ENCODE measurements around the gene SPTLC3.

Gene SPTLC3

GRCh38 chr20:13092111-13092510 lies 83.3 kb downstream of the SPTLC3 start:
- no peak for FAIRE-seq
- DNase-seq (ENCODE audit: low spot score): no peak

- FAIRE-seq (no peak), DNase-seq (ENCODE audit: low spot score) (no peak)
These were observed 86.2 kb downstream of the SPTLC3 start for GRCh38 chr20:13094976-13095375.

DNA sequence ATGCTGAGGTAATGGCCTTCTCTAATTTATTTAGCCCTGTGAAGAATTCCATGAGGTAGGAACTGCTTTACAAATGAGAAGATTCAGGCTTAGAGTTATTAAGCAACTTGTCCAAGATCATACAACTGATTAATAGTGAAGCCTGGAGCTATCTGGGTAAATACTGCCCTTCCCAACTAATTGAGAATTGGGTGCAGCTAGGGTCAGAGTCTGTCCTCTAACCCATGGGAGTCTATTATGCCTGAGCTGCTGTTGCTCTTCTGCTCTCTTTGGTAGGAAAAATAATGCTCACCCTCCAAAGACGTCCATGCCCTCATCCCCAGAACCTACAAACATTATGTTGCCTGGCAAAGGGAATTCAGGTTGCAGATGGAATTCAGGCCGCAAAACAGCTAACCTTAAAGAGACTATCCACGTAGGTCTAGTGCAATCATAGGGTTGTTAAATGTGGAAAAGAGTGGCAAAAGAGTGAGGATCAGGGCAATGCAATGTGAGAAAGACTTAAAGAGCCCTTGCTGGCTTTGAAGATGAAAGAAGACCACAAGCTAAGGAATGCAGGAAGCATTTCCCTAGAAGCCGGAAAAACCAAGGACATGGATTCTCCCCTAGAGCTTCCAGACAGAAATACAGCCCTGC lies 90.1 kb downstream of the SPTLC3 start:
- DNase-seq (ENCODE audit: low spot score): no peak
- FAIRE-seq: no peak

- FAIRE-seq (no peak), DNase-seq (ENCODE audit: low spot score) (no peak)
These were observed 90.9 kb downstream of the SPTLC3 start for GRCh38 chr20:13099676-13100075.

- FAIRE-seq (no peak), DNase-seq (ENCODE audit: low spot score) (no peak)
These were observed 92.5 kb downstream of the SPTLC3 start for GRCh38 chr20:13101276-13101675.

DNA sequence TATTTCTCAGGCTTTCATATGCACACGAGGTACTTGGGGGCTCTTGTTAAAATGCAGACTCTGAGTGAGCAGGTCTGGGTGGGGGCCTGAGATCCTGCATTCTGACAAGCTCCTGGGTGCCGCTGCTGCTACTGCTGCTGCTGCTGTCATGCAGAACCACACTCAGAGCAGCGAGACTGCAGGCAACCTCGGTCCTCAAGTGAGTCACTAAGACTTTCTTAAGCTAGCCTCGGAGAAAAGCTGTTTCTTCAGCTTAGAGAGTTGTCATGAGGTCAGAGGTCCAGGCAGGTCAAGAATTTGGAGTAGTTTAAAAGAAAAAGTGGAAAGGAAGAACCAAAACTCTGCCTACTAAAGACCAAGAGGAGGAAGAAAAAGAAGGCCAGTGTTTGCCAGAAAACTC lies 92.9 kb downstream of the SPTLC3 start:
- no peak for DNase-seq (ENCODE audit: low spot score)
- FAIRE-seq: no peak

DNA sequence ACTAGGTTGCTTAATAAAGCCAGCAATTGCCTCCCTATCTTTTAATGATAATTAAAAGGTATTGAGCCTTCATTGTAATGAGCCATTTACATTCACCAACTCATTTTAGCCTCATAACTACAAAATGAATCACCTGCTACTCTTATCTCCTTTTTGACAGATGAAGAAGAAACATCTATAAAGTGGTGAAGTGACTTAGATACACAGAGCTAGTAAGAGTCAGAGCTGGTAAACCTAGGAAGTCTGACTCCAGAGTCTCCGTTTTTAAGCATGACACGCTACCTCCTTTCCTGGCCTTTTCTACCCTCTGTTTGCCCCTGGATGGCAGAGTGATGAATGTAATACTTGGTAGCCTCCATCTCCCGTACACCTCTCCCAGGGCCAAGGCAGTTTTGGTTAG lies 93.5 kb downstream of the SPTLC3 start:
- FAIRE-seq (no peak), DNase-seq (ENCODE audit: low spot score) (no peak)

- FAIRE-seq (no peak), DNase-seq (ENCODE audit: low spot score) (no peak)
These were observed 93.9 kb downstream of the SPTLC3 start for GRCh38 chr20:13102694-13103093.

DNA sequence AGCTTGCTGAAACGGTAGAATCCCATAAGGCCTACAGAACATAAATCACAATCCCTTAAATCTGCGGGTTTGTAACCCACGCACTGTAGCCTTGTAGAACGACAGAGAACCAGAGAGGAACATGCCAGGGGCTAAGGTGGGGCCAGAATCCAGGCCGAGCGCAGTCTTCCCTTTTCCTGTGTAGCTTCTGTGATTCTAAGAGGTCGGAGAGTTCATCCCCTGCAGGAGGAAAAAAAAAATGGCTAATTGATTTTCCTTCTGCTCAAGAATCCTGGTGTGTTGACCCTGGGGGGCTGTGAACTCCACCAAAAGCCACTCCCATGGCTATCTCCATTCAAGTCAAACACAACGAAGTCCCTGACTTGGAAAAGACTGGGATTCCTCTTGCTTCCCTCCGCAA lies 96.3 kb downstream of the SPTLC3 start:
- DNase-seq (ENCODE audit: low spot score) (no peak), FAIRE-seq (no peak)

DNA sequence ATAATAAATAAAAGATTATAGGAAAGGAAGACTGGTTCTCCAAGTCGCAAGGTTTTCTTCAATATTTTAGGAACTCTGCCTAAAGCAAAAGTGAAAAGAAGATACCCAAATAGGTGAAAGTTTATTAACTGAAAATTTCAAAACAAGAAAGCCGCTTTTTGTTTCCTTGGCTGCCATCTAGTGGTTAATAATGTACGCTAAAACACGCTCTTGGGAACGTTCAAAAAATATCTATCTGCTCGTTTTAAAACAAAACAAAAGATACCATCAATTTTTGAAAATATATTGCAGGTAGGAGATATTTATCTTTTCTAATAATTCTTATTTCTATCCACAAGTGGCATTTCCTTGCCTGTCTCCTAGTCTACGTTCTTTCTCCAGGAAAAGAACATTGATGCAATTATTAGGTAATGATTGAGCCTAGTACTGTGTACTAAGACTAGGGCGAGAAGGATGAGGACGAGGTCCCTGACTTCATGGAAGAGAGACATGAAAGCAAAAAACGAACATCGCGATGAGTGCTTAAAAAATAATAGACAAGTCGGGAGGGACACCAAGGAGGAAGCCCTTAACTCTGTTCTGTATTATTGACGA lies 97.2 kb downstream of the SPTLC3 start:
- DNase-seq (ENCODE audit: low spot score): peak; percentile 14
- FAIRE-seq: no peak

GRCh38 chr20:13109658-13110057 lies 100.9 kb downstream of the SPTLC3 start:
- no peak for DNase-seq (ENCODE audit: low spot score)
- FAIRE-seq: no peak

- FAIRE-seq (no peak), DNase-seq (ENCODE audit: low spot score) (no peak)
These were observed 102.0 kb downstream of the SPTLC3 start for GRCh38 chr20:13110796-13111195.

GRCh38 chr20:13111249-13111911 lies 102.6 kb downstream of the SPTLC3 start:
- DNase-seq (ENCODE audit: low spot score) (no peak), FAIRE-seq (no peak)

GRCh38 chr20:13113731-13114130 lies 105.0 kb downstream of the SPTLC3 start:
- DNase-seq (ENCODE audit: low spot score) (no peak), FAIRE-seq (no peak)

DNA sequence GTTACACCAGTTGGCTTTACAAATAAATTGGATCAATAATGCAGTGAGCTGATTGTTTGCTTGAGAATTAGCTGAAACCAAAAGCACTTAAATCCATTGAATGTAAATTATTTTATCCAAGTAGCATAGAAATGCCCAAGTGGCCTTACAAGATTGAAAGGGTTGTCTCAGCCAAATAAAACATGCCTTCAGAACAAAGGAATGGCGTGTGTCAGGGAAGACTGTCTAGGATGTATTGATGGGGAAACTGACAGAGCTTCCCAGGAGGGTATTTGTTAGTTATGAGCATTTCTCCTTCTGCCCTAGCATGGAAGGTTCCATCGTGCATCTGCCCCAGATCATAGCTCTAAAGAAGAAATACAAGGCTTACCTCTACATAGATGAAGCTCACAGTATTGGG lies 108.4 kb downstream of the SPTLC3 start:
- FAIRE-seq: no peak
- no peak for DNase-seq (ENCODE audit: low spot score)

GRCh38 chr20:13118676-13119075 lies 109.9 kb downstream of the SPTLC3 start:
- DNase-seq (ENCODE audit: low spot score) (no peak), FAIRE-seq (no peak)

GRCh38 chr20:13119583-13119982 lies 110.8 kb downstream of the SPTLC3 start:
- DNase-seq (ENCODE audit: low spot score) (peak; percentile 52), FAIRE-seq (no peak)

DNA sequence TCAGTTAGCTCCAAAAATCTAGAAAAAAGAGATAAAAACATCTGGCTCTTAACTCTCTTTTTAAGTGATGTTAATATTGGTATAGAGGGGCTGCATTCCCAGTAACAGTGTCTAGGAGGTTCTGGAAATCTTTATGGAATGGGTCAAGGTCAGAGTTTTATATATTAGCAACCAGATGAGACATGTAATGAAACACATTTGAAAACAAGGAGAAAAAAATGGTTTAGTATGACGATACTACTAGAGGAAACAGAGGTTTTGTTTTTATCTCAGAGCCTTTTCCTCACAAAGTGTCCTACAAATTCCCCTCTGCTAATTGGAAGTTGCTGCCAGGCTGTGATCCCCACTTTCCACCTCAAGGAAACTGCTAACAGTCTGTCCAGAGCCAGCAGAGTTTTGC lies 111.7 kb downstream of the SPTLC3 start:
- no peak for DNase-seq (ENCODE audit: low spot score)
- FAIRE-seq: no peak

GRCh38 chr20:13121840-13122515 lies 113.2 kb downstream of the SPTLC3 start:
- FAIRE-seq: no peak
- no peak for DNase-seq (ENCODE audit: low spot score)

GRCh38 chr20:13125486-13125885 lies 116.7 kb downstream of the SPTLC3 start:
- FAIRE-seq: no peak

GRCh38 chr20:13128173-13128572 lies 119.4 kb downstream of the SPTLC3 start:
- DNase-seq (ENCODE audit: low spot score): no peak
- FAIRE-seq: no peak

More at GRCh38 chr20:13125486-13125885, 116.7 kb downstream of the SPTLC3 start:
- no peak for DNase-seq (ENCODE audit: low spot score)

DNA sequence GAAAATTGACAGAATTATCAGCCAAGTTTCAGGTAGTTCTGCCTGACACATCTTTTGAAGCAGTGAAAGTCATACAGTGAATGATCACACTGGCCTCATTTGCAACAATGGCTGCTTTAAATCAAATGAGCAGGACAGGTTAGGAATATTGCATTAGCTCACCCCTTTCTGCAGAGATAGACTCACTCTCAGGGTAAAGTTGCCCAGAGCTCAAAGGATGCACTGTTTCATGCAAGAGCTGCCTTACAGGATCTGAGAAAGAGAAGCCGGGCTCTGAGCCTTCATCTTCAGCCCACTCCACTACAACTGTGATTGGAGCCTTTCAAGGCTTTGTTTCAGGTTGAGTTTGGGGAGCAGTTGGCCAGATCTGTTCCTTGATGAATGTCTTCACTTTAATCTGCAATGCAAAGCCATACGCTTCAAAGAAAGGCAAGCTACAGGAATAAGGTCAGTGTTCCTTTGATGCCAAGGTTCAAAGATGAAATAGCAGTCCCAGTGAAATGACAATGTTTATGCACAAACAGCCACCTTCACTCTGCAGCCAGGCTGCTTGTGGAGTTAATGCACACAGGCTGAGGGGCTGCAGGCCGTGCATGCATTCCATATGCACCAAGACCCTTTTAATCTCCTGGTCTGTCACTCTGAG lies 121.4 kb downstream of the SPTLC3 start:
- DNase-seq (ENCODE audit: low spot score) (no peak), FAIRE-seq (no peak)

Data from urothelium cell line (cell line).